ENCODE measurements around the gene TTC33.
"Not testable (repeated sequence)": the region's sequence is repeated elsewhere in the genome, so short reads cannot be mapped to it uniquely, and the experiment has no call there.

Gene TTC33

DNA sequence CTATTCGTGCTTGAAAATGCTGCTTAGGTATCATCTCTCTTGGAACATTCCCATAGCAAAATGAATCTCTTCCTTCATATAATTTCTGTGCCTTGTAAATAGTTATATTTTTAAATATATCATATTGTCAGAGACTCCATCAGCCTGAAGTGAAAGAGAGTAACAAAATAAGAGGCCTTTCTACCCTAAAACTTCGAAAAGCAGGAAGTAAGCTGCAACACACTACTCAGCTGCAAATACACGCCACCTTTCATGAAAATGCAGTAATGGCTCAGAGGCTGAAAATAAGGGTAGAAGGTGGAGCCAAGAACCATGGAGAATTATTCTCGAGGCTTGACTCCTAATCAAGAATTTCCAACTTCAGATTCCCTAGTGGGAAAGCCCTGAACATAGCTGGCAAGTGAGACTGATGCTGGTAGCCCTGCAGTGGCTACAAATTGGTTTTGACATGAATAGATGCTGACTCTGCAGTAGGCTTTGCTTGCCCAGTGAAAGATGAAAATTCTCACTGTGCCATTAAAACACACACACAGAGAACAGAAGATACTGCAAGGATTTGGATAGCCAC is 106.2 kb downstream of the TTC33 start:
- no peak for DNase-seq

DNA sequence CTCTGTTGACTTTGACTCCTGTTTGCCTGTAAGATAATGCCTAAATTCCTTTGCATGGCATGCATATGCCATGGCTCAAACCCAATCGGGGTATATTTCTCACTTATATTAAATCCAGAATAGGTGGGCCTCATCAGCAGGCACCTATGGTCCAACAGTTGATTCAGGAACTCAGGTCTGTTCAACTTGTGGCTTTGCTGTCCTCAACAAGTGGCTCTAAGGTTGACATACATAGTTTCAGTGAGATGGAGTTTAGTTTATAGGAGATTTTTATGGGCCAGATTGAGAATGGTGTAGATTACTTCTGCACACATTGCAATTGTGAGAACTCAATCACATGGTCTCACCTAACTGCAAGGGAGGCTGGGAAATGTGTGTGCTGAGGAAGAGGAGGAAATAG is 107.6 kb downstream of the TTC33 start:
- DNase-seq: no peak

DNA sequence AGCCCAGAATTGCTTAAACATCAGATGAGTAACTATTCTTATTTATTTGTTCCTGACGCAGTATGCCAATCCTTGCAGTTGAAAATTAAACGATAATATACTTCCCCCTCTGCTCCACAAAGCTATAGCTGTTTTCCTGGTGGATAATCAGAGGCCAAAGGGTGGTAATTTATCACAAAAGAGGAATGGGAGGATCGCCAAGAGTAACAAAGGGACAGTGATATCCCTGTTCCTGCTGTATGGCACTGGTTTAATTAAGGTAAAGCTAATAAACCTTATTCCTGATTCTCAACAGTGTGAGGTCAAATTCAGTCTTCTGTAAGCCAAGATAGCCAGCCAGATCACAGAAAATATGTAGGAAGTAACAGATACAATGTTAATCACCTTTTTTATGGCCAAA is 109.5 kb downstream of the TTC33 start:
- no peak for DNase-seq

DNA sequence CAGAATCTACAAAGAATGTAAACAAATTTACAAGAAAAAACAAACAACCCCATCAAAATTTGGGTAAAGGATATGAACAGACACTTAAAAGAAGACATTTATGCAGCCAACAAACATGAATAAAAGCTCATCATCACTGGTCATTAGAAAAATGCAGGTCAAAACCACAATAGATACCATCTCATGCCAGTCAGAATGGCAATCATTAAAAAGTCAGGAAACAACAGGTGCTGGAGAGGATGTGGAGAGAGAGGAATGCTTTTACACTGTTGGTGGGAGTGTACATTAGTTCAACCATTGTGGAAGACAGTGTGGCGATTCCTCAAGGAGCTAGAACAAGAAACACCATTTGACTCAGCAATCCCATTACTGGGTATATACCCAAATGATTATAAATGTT is 116.2 kb downstream of the TTC33 start:
- not testable (repeated sequence) for DNase-seq

DNA sequence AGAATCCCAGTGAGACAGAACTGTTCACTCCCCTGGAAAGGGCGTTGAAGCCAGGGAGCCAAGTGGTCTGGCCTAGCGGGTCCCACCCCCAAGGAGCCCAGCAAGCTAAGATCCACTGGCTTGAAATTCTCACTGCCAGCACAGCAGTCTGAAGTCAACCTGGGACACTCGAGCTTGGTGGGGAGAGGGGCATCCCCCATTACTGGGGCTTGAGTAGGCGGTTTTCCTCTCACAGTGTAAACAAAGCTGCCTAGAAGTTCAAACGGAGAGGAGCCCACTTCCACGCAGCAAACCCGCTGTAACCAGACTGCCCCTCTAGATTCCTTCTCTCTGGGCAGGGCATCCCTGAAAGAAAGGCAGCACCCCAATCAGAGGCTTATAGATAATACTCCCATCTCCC is 121.2 kb downstream of the TTC33 start:
- DNase-seq: no peak

DNA sequence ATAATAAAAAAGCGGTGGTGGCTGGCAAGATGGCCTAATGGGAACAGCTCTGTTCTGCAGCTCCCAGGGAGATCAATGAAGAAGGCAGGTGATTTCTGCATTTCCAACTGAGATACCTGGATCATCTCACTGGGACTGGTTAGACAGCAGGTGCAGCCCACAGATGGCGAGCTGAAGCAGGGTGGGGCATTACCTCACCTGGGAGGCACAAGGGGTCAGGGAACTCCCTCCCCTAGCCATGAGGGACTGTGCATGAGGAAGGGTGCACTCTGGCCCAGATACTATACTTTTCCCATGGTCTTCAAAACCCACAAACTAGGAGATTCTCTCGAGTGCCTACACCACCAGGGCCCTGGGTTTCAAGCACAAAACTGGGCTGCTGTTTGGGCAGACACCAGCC is 121.6 kb downstream of the TTC33 start:
- DNase-seq: peak; percentile 3

DNA sequence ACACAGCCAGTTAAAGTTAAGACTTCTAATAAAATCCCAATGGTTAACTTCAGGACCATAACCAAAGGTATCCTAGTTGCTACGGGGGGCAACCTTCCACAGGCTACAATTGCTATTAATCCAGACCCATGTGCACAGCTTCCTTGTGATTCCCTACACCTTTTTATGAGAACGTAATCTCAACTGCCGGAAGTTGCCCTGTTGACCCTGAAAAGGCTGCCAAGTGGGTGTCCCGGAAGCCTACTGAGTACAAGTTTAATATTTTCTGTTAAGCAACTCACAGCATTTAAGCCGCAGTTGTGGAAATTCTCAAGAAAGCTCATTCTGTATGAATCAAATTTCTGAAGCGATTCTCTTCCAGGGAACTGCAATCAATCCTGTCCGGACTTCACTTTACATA is 124.5 kb downstream of the TTC33 start:
- DNase-seq: no peak

DNA sequence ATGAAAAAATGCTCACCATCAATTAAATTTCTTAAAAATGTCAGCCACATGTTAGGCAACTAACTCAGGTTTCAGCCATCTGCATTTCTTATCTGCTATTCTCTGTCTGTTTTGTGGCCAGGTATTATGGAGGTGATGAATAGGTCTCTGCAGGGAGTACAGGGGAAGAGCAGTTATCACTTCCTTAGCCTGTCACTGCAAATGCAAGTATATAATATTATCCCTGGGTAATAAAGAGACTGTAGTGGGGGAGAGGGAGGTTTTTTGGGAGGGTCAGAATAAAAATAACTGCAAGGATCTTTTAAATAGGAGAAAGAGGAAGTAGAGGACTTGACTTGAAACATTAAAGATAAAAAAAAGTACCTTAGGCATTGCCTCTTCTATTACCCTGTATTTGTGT is 125.6 kb downstream of the TTC33 start:
- no peak for DNase-seq

DNA sequence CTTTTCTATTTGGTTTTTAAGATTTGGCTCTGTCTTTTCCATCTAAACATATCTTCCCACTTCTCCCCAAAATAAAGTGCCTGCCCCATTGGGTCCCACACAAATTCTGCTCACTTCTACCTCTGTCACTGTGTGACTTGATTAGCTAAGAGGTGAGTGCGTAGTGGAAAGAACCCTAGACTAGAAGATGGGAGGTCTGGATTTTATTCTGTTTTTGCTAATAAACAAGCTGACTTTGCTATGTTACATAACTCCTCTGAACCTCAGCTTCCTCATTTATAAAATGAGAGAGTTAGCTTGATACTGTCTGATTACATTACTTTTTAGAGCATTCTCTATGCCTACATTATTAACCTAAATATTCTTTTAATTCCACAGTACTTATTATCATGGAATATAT is 127.4 kb downstream of the TTC33 start:
- no peak for DNase-seq

DNA sequence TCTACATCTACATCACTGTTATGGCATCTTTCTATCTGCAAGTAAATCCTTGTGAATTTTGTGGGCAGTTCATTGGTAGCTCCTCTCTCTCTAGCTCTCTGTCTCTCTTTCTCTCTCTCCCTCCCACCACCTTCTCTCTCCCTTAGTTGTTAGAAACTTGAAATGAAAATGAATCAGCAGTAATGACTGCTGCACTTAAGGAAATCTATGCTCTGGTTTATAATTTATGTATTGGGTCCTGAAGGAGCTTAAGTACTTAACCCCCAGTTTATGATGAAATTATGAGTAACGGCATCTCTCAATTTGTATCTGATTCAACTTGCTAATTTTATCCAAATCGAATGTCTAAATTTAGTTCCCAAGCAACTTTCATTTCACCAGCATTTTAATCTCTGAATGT is 128.1 kb downstream of the TTC33 start:
- DNase-seq: no peak

DNA sequence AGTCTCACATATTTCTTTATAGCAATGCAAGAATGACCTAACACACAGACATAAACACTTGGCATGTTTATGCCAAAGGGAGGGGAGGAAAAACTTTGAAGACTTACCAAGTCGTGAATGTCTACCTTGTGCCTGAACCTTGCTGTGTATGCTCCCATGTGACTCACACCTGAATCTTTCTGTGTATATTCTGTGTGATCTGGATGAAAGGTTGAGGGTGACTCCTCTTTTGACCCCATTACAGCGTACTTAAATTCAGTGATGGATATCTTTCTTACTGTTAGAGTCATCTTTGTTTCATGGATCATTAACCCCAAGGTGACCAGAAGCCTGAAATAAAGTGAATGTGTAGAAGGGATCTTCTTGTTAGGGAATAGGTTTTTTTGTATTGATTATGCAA is 129.0 kb downstream of the TTC33 start:
- DNase-seq: no peak

DNA sequence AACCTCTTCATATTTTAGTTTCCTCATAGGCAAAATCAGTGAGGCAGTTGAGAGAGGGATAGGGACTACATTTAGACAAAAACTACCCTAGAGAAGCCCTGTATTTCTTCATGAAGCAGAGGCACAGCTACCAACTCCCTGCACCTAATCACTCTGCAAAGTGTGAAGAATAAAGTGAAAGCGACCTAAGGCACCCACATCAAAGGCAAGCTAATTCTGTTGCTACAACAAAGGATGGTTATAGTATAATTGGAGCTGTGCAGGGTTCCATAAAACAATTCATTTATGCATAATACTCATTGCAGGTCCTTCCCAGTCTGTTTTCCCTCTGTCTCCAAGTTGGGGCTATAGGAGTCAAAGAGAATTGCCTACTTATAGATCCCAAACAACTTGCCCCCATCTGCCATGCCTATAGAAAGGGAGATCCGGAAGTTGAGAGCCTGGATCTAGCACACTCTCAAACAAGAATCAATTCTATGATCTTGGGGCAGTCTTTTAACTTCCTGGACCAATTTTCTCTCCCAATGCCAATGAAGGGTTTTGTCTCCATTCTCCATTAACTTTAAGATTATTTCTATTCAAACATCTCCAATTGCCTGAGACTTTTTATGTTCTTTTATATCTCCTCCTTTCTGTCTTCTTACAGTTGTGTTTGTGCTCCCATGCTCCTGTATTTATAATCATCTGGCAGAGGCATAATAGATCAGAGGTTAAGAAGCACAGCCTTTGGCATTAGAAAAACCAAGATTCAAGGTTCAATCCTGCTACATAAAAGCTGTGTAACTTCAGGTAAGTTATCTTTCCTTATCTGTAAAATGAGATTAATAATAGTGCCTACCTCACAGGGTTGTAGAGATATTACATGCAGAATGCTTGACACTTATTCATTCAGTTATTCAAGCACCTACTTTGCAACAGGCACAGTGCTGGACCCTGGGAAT is 132.0 kb downstream of the TTC33 start:
- no peak for DNase-seq

DNA sequence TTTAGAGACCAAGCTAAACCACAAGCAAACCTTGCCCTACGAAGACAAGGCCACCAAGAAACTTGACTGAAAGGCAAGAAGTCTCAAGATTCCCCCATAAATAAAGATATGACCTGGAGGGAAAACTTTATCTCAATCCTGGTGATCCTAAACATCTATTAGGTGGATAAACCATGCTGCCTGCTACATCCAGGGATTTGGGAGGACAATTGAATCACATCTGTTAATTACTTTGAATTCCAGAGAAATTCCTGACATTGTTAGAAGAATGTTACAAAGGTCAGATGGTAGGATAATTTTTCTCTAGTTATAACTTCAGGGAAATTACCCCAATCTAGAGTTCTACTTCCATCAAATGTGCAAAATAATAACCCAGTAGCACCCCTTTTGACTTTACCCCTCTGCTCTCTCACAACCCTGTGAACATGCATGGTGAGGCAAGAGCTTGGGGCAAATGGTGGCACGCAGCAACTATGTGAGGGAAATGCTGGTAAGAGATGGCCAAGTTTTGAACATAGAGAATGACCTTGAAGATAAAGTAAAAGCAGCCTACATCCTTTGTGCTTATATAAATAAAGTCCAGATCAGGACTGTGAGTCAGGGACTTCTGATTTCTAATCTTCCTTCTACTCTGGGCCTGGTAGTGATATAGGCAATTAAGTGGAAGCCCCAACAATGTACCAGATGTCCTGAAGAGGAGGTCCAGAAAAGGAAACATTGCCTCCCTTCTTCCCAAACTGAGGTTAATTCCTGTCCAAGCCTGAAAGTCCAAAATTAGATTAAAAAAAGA is 133.1 kb downstream of the TTC33 start:
- no peak for DNase-seq

DNA sequence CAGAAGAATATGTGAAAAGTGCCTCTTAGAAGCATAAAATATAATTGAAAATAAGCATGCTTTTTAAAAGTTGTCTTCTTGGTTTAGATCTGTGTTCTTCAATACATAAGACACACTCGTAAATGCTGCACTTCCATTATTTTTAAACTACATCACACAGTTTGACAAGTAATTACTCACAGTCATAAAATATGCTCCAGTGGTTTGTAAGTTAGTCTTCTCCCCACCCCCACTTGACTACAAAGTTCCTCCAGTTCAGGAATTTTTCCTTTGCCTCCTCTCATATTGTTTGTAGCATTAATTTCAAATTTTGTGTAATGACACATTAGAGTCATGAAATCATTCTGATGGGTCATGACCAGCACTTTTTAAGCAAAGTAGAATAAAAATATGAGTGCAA is 136.3 kb downstream of the TTC33 start:
- no peak for DNase-seq

DNA sequence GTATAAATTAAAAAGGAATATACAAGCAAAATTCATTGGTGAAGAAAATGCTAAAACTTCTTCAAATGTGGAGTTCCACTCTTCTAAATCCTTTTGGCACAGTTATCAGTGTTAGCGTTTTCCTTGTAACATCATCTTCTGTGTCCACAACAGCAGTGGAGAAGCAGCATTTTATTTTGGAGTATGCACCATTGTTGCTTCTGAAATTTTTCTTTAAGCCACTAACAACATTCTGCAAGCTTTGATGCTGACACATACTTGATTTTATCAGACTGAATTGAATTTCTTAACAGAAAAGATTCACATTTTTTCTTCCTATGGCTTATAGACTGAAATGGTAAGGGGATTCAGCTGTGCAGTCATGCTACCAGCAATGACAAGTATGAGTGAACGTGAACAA is 136.8 kb downstream of the TTC33 start:
- no peak for DNase-seq

DNA sequence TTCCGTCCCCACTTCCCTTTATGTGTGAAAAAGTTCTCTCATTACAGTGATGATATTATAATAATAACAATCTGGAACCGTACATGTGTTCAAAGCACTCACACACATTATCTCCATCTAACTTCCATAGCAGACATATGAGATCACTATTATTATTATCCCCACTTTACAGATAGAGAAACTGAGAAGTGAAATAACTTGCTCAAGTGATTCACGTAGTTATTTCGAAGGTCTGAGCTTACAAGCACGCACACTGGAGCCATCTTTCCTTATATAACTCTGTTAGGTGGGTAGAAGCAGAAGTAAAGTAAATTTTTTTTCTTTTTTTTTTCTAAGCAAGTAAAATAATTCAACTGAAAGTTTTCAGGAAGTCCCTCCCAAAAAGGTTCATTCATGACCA is 139.0 kb downstream of the TTC33 start:
- DNase-seq: no peak

DNA sequence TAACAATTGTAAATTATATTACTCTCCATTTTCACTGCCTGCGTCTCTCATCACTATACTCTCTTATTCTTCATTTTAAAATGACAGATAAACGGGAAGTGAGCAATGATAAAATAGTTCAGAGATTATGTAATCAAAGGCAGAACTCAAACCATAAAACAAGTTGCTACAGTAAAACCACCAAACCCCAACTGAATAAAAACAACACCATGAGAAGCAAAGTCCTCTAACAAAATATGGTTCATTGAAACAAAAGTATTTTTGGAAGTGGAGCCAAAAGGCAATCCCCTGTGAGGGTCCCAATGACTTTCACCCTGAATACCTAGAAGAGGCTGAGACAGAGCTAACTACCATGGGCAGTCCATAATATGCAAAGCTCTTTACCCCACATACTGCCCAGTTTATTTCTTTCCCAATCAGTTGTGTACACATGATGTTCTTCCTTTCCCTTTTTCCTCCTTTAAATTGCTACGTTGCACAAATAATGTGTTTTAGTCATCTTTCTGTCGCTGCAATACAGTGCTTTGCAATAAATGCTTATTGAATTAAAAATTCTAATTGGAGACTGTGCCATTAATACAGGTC is 140.1 kb downstream of the TTC33 start:
- DNase-seq: no peak

DNA sequence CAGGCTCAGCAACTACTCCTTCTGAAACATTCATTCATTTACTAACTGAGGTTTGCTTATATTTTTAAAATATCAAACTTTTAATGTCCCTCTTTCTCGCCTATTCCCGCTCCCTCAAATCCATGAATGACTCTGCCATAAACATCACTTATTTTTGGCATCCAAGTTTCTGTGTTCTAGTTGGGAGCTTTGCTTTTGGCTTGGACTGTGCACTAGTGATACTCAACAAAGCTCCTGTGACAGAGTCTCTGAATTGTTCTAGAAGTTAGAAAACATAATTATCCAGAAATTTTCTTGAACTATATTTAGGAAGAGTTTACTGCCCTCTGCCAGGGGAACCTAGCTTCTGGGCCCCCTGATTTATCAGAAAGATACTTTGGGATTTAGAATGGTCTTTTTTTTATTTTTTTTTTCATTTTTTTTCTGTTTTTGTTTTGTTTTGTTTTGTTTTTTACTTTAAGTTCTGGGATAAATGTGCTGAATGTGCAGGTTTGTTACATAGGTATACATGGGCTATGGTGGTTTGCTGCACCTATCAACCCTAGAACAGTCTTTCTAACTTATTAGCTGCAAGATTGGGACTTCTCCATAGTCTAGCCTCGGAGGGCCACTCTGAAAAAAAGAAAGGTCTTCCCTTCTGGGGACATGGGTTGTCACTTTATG is 140.7 kb downstream of the TTC33 start:
- DNase-seq: no peak

DNA sequence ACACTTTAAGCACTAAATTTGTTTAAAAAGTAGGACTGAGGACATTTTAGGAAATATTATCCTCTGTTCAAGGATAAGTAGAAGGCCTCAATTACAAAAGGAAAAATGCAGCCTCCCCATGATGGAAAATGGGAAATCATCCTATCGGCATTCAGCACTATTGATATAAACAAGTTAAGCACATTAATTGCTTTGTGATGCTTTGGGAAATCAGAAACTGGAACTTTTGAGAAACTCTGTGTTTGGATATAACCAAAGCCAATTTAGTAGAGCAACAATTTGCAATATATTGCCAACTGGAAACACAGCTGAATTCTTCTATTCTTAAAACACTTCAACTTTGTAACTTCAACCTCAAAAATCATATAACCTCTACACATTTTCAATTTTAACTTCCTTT is 141.3 kb downstream of the TTC33 start:
- no peak for DNase-seq

DNA sequence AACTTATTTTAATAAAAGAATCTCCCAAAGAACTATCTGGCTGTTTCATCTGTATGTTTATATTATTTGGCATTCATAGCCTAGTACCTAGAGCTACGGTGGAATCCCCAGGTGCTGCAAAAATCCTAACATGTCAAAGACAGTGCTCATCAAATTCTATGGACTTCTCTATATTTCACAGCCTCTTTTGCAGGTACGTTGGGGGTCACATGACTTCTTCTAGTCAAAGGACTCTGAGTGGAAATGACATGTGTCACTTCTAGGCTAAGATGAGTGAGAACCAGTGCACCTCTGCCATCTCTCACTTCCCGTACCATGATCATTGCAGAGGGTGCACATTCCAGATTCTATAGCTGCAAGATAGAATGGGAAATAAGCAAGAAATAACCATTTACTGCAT is 148.6 kb downstream of the TTC33 start:
- no peak for DNase-seq

DNA sequence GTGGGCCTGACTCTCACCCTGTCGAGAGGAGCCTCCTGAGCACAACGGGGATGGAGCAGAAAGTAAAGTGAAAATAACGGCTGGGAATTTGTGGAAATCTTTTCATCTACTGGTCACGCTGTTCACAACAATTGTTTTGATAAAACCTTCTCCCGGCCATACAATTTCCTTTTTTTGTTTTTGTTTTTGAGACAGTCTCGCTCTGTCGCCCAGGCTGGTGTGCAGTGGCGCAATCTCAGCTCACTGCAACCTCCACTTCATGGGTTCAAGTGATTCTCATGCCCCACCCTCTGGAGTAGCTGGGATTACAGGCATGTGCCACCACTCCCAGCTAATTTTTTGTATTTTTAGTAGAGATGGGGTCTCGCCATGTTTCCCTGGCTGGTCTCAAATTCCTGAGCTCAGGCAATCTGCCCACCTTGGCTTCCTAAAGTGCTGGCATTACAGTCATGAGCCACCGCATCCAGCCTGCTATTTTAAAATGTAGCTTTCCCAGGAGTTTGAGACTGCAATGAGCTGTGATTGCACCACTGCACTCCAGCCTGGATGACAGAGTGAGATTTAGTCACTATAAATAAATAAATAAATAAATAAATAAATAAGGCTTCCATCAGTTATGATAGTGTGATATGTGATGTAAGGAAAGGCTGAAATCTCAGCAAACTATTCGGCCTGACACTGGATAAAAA is 149.5 kb downstream of the TTC33 start:
- DNase-seq: no peak

DNA sequence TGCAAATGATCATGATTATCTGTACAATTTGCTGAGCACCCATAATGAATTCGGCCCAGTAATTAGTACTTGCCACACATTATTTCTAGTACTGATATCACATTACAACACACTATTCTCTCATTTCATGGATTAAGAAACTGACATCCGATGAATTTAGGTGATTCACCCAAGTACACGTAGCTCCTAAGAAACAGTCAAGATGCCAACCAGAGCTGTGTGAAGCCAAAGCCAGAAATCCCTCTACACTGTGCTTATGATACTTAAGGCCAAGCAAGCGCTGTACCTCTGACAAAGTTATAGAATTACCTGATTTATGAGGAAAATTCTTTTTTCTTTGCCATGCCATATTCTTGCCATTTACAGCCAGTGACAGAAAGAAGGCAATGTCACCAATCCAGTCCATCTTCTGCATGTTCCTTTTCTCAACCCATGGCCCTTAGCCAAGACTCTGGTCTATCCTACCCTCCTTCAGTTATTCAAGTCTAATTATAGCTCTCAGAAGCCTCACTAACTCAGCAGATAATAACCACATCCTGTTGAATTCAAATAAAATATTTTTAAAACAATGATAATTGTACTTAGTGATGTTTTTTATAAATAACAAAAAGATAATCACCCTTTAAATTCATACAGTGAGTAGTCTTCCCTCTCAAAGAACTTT is 150.3 kb downstream of the TTC33 start:
- DNase-seq: no peak
